ENCODE data around the gene ZNRF1. TPM values are rescaled to one million over a fixed set of nuclear protein-coding genes. Genes with fewer than 3 reads are reported as not detected.
"Not testable (repeated sequence)": the region's sequence is repeated elsewhere in the genome, so short reads cannot be mapped to it uniquely, and the experiment has no call there.

Gene ZNRF1
- total and polyA plus RNA-seq, 7 donors = 10.6 to 33.0 (median 16.9) TPM

DNA sequence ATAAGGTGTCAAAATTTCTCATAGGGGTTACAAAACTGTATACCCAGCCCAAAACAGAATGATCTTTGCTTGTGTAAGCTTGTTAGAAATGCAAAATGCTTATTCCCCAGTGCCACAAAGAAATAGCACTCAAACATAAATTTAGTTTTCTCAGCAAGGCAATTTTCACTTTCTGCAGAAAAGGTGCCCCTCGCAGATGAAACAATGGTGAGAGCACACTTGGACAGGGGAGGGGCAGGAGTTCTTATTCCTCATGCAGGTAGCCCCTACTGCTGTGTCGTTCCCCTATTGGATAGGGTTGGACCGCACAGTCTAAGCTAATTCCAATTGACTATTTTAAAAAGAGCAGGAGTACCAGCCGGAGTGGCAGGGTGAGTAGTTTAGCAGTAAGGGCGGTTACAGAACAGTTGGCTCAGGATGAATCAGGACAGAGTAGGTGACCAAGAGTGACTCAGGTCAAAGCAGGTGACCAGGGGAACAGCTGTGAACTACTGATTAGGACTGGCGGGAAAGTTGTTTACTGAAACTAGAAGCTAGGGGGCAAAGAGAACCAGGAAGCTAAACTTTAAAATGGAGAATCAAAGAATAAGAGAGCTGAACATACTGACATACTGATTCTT is 123.2 kb downstream of the ZNRF1 start:
- WGBS, 2 donors = 95 to 97% methylated on average over 6 of the region's 6 CpGs
- Histone ChIP-seq H3K27ac (no peak overlapping the region), H3K4me1 (peaks cover 0 to under 1% (median under 1%) of the 10 kb centered on the region in 4 donors), H3K27me3 (no peaks in the 10 kb centered on the region), H3K36me3 (no peaks in the 10 kb centered on the region), H3K4me3 (no peak overlapping the region), H3K9me3 (peaks cover 0 to 8% (median 4%) of the 10 kb centered on the region in 4 donors)
- no peak for TF ChIP-seq POLR2AphosphoS5 (IDR thresholded peaks at IDR 0.05)
- no peak for TF ChIP-seq POLR2A (IDR thresholded peaks at IDR 0.05)
- no peak for TF ChIP-seq EP300 (IDR thresholded peaks at IDR 0.05)
- TF ChIP-seq, protein P1, sequence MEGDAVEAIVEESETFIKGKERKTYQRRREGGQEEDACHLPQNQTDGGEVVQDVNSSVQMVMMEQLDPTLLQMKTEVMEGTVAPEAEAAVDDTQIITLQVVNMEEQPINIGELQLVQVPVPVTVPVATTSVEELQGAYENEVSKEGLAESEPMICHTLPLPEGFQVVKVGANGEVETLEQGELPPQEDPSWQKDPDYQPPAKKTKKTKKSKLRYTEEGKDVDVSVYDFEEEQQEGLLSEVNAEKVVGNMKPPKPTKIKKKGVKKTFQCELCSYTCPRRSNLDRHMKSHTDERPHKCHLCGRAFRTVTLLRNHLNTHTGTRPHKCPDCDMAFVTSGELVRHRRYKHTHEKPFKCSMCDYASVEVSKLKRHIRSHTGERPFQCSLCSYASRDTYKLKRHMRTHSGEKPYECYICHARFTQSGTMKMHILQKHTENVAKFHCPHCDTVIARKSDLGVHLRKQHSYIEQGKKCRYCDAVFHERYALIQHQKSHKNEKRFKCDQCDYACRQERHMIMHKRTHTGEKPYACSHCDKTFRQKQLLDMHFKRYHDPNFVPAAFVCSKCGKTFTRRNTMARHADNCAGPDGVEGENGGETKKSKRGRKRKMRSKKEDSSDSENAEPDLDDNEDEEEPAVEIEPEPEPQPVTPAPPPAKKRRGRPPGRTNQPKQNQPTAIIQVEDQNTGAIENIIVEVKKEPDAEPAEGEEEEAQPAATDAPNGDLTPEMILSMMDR (IDR thresholded peaks at IDR 0.05) = no peak
- intact Hi-C loops (cut with DNase I) = no loop called here
- DNase-seq = no peak

- TF ChIP-seq POLR2AphosphoS5 (IDR thresholded peaks at IDR 0.05) (no peak), POLR2A (IDR thresholded peaks at IDR 0.05) (no peak), EP300 (IDR thresholded peaks at IDR 0.05) (no peak)
- TF ChIP-seq, protein P1 (IDR thresholded peaks at IDR 0.05) = no peak
- Histone ChIP-seq H3K27me3 (no peaks in the 10 kb centered on the region), H3K9me3 (peaks cover 0 to 8% (median 4%) of the 10 kb centered on the region in 4 donors), H3K4me3 (no peak overlapping the region), H3K36me3 (no peaks in the 10 kb centered on the region), H3K4me1 (no peaks in the 10 kb centered on the region), H3K27ac (no peak overlapping the region)
- intact Hi-C loops (cut with DNase I) = no loop called here
- 92 to 97% methylated on average over 1 of the region's 1 CpG for WGBS, 2 donors
- no peak for DNase-seq
These were observed 123.8 kb downstream of the ZNRF1 start for GRCh38 chr16:75122609-75123008.

- intact Hi-C loops (cut with DNase I) = no loop called here
- Histone ChIP-seq H3K27ac (no peak overlapping the region), H3K4me3 (no peak overlapping the region), H3K9me3 (no peaks in the 10 kb centered on the region), H3K27me3 (no peaks in the 10 kb centered on the region), H3K36me3 (no peaks in the 10 kb centered on the region), H3K4me1 (no peaks in the 10 kb centered on the region)
- no peak for DNase-seq
- 45 to 69% methylated on average over 4 of the region's 4 CpGs for WGBS, 2 donors
- no peak for TF ChIP-seq POLR2AphosphoS5 (IDR thresholded peaks at IDR 0.05)
- TF ChIP-seq, protein P1 (IDR thresholded peaks at IDR 0.05) = no peak
- no peak for TF ChIP-seq EP300 (IDR thresholded peaks at IDR 0.05)
- TF ChIP-seq POLR2A (IDR thresholded peaks at IDR 0.05) = no peak
These were observed 129.0 kb downstream of the ZNRF1 start for GRCh38 chr16:75127713-75128415.

DNA sequence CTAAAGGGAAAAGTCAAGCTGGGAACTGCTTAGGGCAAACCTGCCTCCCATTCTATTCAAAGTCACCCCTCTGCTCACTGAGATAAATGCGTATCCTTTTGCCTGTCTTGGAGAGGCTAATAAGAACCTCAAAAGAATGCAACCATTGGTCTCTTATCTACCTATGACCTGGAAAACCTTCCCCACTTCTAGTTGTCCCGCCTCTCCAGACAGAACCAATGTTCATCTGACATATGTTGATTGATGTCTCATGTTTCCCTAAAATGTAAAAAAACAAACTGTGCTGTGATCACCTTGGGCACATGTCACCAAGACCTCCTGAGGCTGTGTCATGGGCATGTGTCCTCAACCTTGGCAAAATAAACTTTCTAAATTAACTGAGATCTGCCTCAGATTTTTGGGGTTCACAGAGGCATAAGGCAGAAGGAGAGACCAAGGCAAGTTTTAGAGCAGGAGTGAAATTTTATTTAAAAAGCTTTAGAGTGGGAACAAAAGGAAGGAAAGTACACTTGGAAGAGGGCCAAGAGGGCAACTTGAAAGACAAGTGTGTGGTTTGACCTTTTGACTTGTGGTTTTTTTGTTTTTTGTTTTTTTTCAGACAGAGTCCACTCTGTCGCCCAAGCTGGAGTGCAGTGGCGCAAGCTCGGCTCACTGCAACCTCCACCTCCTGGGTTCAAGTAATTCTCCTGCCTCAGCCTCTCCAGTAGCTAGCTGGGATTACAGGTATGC is 130.8 kb downstream of the ZNRF1 start:
- H3K27me3 ChIP-seq; DNase-seq; H3K4me3 ChIP-seq; intact Hi-C loops (cut with DNase I); H3K27ac ChIP-seq; H3K4me1 ChIP-seq; H3K9me3 ChIP-seq; H3K36me3 ChIP-seq: not testable (repeated sequence)
- 42 to 52% methylated on average over 5 of the region's 5 CpGs for WGBS, 2 donors

DNA sequence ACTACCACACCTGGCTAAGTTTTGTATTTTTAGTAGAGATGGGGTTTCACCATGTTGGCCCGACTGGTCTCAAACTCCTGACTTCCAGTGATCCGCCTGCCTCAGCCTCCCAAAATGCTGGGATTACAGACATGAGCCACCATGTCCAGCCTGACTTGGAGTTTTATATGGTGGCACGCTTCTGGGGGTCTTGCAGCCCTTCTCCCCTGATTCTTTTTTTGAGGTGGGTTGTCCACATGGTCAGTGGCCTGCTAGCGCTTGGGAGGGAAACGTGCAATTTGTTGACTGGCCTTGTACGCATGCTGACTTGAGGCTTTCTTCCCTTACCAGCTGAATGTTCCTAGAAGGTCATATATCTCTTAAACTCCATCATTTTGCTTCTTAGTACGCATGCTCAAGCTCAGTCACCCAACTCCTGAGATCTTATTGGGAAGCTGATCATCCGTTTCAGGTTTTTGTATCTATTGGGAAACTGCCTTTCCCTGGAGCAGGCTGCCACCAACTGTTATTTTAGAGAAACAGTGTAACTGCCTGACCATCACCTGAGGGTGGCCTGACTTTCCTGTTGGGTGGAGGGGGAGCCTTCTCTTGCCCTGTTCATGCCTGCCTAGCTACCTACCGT is 131.4 kb downstream of the ZNRF1 start:
- H3K4me1 ChIP-seq = no peaks in the 10 kb centered on the region
- no peaks in the 10 kb centered on the region for H3K27me3 ChIP-seq
- H3K4me3 ChIP-seq = no peak overlapping the region
- TF ChIP-seq POLR2AphosphoS5 (IDR thresholded peaks at IDR 0.05) (no peak), EP300 (IDR thresholded peaks at IDR 0.05) (no peak), POLR2A (IDR thresholded peaks at IDR 0.05) (no peak)
- TF ChIP-seq, protein P1 (IDR thresholded peaks at IDR 0.05) = no peak
- 86 to 88% methylated on average over 9 of the region's 9 CpGs for WGBS, 2 donors
- H3K27ac ChIP-seq = no peak overlapping the region
- DNase-seq = no peak
- no peaks in the 10 kb centered on the region for H3K36me3 ChIP-seq
- no peaks in the 10 kb centered on the region for H3K9me3 ChIP-seq
- intact Hi-C loops (cut with DNase I) = no loop called here
